HG03108 (cell line): ENCODE data around the gene ACOXL.
A peak's percentile ranks its signal among the peaks of the same experiment; 100 is the strongest.

Experiments used
- ATAC-seq: cut with Tn5 transposase; IDR thresholded peaks from one replicate; pipeline ENCODE4 v1.9.1; 2021; ENCODE audit warnings: moderate library complexity; ENCODE audit not compliant: unreplicated experiment

The ACOXL gene

DNA sequence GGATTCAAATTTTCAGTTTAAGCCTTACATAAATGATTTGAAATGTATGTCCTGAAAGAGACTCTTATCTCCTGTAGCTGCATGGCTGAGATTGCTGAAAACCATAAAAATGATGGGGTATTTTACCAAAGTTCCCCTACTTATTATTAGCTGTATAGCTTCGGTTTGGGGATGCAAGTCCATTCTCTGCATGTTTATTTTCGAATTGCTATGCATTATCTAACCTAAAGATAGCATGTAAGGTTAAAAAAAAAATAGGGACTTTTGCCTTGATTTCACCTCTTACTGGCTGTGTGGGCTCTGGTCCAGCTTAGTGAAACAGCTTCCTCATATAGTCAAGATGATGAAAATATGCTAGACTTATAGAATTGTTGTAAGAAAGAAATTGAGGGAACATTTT is 14.0 kb upstream of the ACOXL start:
- ATAC-seq, result no peak

DNA sequence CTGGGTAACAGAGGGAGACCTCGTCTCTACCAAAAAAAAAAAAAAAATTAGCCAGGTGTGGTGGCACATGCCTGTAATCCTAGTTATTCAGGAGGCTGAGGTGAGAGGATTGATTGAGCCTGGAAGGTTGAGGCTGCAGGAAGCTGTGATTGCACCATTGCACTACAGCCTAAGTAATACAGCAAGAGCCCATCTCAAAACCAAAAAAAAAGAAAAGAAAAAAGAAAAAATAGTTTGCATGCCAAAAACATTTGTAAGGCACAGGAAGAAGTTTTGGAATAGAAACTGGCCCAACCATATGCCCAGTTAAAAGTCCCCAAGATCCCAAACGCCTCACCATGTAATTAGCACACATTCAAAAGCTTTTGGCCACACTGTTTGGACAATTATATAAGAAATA is 13.4 kb upstream of the ACOXL start:
- ATAC-seq, result no peak

DNA sequence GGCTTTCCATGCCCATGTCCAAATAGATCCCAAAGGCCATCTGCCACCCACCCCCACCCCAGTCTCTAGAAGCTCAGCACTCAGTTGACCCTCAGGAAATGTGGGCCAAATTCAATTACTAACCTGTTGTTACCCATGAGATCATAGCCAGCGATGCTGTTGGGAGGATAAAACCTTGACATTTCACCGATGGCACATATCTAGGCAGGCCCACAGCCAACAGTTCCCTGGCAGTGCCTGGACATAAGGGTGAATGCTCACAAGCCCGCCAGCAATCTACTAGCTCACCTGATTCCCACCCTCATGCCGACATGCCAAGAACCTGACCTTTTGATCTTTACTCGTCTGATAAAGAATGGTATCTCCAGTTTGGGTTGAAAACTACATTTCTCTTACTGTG is 11.8 kb upstream of the ACOXL start:
- ATAC-seq, result no peak

DNA sequence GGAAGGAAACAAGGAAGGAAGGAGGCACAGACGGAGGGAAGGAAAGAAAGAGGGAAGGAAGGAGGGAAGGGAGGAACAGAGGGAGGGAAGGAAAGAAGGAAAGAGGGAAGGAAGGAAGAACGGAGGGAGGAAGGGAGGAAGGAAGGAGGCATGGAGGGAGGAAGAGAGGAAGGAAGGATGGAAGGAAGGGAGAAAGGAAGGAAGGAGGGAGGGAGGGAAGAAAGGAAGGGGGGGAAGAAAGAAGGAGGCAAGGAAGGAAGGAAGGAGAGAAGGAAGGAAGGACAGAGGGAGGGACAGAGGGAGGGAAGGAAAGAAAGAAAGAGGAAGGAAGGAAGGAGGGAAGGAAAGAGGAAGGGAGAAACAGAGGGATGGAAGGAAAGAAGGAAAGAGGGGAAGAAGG is 7.6 kb upstream of the ACOXL start:
- no peak for ATAC-seq

DNA sequence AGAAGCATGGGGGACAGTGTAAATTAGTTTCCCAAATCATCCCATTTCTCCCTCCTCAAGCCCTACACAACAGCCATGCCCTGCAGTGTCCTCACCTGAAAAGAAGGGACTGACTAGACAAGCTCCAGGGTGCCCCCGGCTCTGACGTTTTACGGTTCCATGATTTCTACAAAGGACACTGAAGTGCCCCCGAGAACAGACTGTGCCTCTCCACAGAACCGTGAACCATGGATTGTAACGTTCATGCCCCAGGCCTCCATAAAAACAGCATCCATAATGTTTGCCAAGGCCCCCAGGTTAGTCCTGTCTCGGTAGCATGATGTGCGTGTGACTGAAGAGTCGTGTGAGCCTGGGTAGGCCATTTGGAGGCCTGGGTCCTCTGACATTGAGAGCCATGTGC is 7.0 kb upstream of the ACOXL start:
- ATAC-seq, result no peak

DNA sequence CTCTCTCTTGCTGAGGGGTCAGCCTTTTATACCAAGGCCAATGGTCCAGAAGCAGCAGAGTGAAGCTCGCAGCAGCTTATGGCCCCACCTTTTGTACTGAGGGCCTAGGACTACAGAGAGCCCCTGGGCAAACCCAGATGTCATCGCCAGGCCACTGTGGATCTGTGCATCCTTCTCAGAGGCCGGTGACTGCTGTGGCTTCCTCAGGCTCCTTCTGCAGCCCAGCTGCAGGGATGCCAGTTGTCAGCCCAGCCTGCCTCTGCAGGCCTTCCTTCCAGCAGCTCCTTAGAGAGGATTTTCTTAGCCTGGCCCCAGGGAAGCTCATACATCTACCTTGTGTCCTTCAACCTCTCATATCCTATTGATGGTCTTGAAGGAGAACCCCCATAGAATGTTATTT is 6.5 kb upstream of the ACOXL start:
- no peak for ATAC-seq

DNA sequence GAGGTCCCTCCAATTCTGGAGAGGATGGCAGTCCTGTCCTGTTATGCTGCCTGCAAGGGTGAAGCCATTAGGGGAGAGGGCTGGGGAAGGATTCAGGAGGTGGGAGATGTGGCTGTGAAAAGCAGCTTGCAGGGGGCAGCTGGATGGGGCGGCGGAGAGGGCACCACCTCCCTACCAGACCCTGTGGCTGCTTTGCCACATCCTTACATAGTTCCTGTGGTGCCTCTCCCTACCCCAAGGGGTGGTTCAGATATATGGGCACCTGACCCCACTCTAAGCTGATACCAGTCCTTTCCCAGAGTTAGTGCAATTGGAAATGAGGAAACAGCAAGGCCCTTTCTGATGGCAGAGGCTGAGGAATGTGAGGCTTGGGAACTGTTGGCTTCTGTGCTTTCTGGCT is 6.1 kb upstream of the ACOXL start:
- no peak for ATAC-seq

DNA sequence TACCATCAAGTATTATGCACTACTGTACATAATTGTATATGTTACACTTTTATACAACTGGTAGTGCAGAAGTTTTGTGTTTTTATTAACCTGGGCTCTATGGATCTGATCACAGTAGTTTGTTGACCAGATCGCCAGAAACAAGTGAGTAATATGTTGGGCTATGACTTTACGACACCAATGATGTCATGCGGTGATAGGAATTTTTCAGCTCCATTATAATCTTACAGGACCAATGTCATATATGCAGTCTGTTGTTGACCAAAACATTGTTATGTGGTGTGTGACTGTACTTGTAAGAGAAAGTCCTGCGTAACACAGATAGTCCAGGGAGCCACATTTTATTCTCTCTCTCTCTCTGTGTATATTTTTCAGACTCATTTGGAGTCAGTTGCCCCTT is 4.5 kb upstream of the ACOXL start:
- ATAC-seq, result no peak

DNA sequence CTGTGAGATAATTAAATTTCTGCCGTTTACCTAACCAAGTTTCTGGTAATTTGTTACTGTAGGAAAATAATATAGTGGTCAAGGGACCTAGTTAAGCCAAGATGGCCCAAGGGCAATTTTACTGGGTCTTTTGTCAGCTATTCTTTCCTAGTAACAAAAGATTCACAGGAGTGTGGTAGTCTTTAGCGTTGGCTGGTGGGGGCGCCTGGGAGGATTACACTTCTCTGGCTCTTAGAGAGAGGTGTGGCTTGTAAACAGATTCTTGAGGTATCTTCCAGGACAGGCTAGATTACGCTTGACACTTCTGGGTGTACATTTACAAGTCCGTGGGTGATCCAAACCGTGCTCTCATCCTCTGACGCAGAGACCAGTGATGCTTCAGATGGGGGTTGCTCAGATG is 3.3 kb upstream of the ACOXL start:
- ATAC-seq, result no peak

DNA sequence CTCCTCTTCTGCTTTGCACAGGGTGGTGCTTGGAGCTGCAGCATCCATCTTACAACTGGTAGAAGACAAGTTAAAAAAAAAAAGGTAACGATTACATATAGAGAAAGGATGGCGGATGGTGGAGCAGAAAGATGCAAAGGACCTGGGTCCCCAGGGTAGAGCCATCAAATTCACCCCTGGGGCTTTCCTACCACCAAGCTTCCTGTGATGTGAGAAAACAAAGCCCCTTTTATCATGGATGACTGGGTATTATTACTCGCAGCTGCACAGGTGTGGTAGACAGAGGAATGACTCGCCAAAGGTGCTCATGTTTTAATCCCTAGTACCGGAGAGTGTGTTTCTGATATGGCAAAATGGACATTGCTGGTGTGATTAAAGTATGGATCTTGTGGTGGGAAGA is 1.3 kb upstream of the ACOXL start:
- ATAC-seq, result no peak

DNA sequence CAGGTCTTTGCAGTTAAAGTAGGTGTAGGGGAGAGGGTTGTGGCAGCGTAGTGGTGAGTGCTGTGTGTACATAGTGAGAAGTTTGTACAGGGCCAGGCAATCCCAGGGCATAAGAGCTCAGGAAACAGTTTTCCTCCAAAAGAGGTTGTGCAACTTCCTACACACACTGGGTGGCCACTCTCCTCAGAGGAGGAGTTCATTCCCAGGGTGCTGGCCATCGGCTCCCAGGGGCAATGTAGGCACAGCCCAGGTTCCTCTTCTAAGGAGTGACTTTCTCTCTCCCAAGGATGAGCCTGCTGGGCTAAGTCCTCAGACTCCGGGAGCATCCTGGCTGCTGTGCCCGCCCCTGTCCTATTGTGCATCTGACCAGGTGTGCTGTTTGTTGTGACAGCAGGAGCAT is 3.0 kb downstream of the ACOXL start:
- ATAC-seq, result no peak

DNA sequence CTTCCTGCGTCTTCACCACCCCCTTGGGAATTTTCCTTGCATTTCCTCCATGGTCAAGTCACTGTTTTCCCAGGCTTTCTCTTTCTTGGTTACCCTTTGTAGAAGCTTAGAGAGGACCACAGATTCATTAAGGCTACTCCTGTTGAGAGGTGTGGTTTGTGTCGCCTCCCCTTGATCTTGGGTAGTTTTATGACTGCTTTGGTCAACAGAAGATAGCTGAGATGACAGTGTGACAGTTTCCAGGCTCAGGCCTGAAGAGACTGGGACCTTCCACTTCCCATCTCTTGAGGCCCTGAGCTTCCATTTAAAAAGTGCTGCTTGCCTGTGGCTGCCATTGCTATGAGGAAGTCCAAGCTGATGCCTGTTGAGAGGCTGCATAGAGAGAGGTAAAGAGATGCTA is 5.4 kb downstream of the ACOXL start:
- ATAC-seq, result no peak

DNA sequence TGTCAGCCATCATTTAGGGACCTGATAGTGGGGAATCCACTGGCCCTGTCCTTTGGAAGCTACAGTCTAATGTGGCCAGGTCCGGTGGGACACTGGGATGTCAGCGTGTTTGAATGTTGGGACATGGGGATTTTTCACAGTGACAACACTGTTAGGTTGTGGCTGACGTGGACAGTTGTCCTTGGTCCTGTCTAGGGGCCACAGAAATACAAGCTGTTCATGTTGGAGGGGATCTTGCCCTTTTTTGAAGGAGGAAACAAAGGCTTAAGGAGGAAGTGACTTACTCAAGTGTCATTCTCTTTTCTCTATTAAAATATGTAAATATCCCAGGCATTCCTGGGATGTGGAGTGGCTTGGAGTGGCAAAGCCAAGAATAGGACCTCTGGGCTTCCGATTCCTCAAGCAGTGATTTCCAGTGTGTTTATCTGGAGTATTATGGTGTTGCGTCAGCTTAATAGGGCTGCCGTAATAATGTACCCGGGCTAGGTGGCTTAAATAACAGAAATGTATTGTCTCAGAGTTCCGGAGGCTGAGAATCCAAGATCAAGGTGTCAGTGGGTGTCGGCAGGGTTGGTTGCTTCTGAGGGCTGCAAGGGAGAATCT is 8.5 kb downstream of the ACOXL start:
- ATAC-seq, result no peak

DNA sequence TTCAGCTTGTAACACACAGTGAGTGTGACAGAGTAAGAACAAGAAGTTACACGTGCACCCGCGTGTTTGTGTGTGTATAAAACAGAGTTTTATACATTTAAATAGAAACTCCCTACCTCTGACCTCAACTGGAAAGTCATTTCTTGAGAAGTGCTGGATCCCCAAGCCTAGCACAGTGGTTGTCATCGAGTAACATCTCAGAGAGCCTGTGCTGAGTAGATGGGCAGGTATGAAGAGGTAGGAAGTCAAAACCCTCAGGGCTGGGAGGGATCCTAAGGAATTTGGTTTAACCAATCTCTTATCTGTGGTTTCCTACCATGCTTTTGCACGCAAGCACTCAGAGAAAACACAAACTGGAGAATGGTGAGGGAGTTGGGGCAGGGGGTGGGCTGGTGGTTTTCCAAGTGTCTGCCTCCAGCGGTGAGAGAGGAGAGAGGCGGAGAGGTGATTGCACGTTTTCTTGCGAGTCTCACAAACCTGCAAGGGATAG is 9.2 kb downstream of the ACOXL start:
- no peak for ATAC-seq

DNA sequence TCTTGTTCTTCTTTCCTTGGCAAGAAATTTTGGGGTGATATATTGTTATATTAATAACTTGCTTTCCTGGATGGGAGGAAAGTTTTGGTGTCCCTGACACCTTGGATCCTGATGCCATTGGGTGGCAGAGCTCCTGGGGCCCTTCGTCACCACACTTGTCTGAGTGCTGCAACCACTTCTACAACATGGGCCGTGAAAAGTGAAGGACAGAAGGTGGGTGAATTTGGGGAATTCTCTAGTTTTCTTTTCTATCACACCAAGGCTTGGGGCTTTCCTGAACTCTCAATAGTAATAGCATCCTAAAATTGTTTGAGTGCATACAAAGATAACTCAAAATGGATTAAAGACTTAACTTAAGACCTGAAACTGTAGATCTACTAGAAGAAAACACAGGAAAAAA is 10.0 kb downstream of the ACOXL start:
- ATAC-seq, result no peak

DNA sequence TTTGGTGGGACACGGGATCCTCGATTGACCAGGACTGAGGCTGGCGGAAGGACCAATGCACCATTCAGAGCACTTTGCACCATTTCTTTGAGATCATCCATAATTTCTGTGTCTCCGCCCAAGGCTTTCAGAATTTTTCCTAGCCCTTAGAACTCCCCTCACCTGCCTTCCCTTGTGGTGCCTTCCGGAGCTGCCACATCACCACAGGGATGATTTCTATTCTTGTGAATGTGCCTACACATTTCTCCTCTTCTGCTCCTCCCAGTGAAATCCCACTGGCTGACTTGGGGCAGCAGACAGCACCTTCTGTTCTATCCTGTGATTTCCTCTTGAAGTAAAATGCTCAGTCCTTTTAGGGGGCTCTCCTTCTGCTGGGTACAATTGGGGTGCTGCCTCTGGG is 11.2 kb downstream of the ACOXL start:
- no peak for ATAC-seq

DNA sequence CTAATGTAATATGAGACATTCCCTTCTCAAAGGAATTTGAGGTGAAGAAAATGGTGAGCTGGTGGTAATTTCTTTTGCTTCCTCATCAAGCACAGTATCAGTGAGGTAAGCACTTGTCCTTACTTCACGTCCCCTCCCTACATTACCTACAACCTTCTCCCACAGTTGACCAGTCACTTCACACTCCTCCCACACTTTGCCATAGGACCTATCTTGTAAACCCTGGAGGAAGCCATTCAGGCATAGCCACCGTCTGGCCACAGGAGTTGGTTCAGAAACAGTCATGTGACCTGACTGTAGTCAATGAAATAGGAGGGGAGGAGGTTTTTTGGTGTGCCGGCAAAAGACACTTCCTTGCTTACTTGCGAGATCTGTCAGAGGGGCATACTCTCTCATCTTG is 12.1 kb downstream of the ACOXL start:
- no peak for ATAC-seq

DNA sequence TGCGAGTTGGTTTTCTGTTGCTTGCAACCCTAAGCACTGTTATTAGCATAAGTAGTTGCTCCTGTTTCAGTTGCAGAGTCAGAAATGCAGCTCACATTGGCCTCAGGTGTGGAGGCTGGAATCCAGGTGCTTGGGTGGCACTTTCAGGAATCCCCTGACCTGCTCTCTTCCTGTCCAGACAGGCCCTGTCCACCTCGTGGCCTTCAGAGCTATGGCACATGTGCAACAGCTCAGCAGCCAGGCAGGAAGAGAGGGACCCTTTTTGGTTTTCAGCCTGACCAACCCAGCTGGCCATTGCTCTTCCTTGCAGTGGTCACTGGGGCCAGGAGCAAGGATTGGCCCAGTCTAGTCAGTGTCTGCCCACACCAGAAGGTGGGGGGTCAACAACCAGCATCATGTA is 12.7 kb downstream of the ACOXL start:
- no peak for ATAC-seq

DNA sequence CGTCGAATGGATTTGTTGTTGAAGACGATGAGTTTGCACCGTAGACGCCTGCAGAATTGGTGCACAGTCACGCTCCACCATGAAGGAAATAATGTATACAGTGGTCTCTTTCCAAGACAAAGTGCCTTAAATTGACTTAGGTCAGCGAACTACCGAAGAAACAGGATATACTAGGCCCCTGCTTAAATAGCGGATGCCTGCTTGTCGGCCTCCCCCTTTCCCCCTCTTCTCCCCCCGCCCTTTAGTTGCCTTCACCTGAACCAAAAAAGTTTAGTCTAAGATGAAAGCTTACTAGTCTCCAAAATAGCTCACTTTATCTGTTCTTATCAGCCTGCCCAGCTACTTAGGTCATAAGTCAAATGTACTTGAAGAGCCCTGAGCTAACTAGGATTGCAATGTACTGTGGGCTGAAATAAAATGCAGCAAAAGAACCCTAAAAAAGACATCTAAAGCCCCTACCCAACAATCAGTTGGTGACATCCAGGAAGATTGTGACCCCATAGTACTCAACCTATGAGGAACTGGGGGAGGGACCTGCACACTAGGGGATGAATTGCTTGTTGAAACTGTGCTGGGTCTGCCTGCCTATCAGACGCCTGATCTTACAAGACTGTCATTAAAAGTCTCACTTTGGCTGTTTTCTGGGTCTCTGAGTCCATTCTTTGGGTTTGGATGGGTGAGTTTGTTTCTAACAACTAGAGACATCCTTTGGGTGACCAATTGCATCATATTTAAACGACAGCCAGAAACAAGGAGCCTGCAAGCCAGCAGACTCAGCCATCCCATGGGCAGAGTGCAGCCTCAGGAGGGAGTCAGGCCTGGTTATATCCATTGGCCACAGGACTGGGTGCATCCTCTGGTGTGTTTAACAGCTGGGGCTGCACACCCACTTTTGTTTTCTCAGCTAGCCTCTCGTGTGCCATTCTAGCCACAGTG is 14.5 kb downstream of the ACOXL start:
- ATAC-seq, result no peak

DNA sequence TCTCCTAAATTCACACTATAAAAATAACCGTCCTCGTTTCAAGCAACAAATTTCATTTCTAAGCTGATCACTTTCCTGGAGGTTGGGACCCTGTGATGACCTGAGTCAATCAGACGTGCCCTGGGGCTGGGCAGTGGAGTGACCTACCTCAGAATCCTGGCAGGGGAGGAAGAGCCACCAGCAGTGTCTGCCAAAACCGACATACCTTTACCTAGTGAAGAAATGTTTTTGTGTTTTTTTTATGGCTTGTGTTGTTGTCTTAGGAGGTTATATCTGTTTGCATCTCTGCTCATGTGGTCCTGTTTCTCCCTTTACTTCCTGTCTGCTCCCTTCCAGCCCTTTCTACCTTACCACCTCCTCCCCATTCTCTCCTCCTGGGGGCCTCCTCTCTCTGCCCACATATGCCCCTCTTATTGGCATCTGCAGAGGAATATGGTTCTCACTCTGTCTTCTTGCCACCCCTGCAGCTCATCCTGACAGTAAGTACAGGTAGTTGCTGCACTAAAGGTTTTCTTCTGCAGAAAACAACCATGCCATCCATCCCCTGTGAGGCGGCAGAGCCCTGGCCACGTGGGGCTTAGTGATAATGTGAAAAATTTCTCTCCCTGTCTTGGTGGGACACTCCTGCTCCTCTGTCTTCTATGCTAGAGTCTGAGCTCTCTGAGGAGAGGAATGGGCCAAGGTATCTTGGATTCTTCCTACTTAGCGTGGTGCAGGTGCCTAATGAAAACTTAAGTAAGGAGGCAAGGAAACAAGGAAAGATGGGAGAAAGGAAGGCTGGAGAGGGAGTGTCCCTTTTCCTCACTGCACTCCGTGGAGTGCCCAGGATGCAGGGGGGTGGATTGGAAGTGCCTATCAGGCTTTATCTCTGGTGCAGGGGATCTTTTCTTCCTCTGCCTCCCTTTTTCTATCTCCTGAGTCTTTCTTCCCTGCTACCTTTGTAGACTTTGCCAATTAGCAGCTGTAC is 15.4 kb downstream of the ACOXL start:
- ATAC-seq, result no peak

DNA sequence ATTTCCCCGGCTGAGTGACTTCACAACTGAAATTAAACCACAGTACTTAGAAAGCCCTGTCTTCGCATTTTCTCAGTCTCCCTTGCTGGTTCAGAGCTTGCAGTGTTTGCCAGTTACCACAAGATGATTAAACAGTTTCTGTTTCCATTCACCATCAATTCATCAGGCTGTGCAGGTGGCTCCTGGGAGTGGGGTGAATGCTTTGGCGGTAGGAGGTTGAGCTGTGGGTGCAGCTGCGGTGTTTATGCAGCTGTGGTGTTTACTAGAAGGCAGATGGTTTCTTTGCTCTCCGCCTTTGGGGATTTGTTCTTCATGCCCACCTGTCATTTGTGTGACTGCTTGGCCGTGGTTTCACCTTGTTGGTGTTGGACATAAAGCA is 16.1 kb downstream of the ACOXL start:
- peak; percentile 98 for ATAC-seq
